ENCODE data around the gene TTPAL. TPM values are rescaled to one million over a fixed set of nuclear protein-coding genes. Genes with fewer than 3 reads are reported as not detected.

Gene TTPAL
- total and polyA plus RNA-seq, 8 donors, result 2.1 to 18.3 (median 4.8) TPM

DNA sequence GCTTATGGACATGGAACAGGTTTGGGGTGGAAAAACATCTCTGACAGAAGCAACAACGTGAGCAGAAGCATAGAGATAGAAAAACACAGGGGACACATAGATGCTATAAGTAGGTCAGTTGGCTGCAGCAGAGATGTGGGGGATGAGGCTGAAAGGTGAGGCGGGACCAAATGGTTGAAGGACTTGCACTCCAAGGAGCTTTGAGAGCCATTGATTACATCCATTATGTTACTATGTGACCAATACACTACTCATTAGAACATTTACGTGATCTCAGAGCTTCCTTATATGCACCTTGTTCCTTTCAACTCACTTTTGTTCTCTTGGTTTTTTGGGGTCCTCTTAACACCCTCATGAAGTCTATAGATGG is 47.9 kb upstream of the TTPAL start:
- H3K27ac ChIP-seq, result no peak overlapping the region
- WGBS, 5 donors, result 86 to 94% (median 93%) methylated on average over 3 of the region's 3 CpGs
- DNase-seq, result no peak

DNA sequence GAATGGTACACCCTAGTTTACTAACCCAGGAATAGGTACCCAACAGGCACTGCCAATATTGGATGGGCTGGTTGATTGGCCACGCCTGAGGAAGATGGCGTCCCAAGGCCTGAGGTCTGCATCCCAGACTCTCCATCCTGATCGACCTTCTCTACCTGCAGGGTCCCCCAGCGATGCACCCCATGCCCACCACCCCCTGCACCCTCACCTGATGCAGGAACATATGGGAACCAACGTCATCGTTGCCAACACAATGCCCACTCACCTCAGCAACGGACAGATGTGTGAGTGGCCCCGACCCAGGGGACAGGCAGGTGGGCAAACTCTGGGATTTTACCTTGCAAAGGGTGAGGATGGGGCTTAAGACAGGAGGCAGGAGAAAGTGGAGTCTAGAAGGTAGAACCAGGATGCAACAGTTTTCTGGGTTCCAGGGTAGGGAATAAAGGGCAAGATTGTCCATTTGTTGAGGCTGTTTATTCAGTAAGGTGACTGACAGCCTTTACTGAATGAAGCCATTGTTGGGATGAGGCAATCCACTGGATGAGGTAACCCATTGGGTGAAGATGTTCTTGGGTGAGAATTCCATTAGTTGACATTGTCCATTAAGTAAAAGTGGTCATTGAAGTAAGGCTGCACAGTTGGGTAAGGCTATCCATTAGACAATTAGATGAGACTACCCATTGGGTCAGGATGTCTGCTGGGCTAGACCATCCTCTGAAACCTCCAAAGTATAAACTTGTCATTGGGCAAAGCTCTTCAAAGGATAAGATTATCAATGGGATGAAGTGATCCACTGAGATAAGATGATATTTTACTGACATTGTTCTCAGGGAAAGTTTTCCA is 47.3 kb upstream of the TTPAL start:
- 91 to 95% (median 93%) methylated on average over 8 of the region's 8 CpGs for WGBS, 5 donors
- H3K27me3 ChIP-seq, result peaks cover 0 to 33% (median 0%) of the 10 kb centered on the region in 3 donors
- TF ChIP-seq POLR2A (IDR thresholded peaks at IDR 0.05) (no peak), EP300 (IDR thresholded peaks at IDR 0.05) (no peak), POLR2AphosphoS5 (IDR thresholded peaks at IDR 0.05) (no peak), CTCF (IDR thresholded peaks at IDR 0.05) (no peak)
- no peak for DNase-seq
- no peak overlapping the region for H3K4me3 ChIP-seq
- intact Hi-C loops (cut with DNase I; ENCODE audit: low total_unique reads), result no loop called here
- H3K27ac ChIP-seq, result no peak overlapping the region
- H3K4me1 ChIP-seq, result no peaks in the 10 kb centered on the region
- H3K36me3 ChIP-seq, result peaks cover 0 to 47% (median 32%) of the 10 kb centered on the region in 4 donors
- H3K9me3 ChIP-seq, result no peaks in the 10 kb centered on the region

More for the DNA sequence above, 47.9 kb upstream of the TTPAL start:
- Histone ChIP-seq H3K9me3 (no peaks in the 10 kb centered on the region), H3K4me3 (no peak overlapping the region), H3K36me3 (peaks cover 0 to 48% (median 34%) of the 10 kb centered on the region in 4 donors), H3K27me3 (peaks cover 0 to 33% (median 0%) of the 10 kb centered on the region in 3 donors), H3K4me1 (no peaks in the 10 kb centered on the region)
- intact Hi-C loops (cut with DNase I; ENCODE audit: low total_unique reads), result no loop called here
- TF ChIP-seq EP300 (IDR thresholded peaks at IDR 0.05) (no peak), CTCF (IDR thresholded peaks at IDR 0.05) (no peak), POLR2A (IDR thresholded peaks at IDR 0.05) (no peak), POLR2AphosphoS5 (IDR thresholded peaks at IDR 0.05) (no peak)

GRCh38 chr20:44429017-44429339 is 46.7 kb upstream of the TTPAL start:
- H3K27ac ChIP-seq, result no peak overlapping the region
- no peak for DNase-seq
- no peaks in the 10 kb centered on the region for H3K9me3 ChIP-seq

More at GRCh38 chr20:44429017-44429339, 46.7 kb upstream of the TTPAL start:
- TF ChIP-seq POLR2A (IDR thresholded peaks at IDR 0.05), result no peak
- TF ChIP-seq POLR2AphosphoS5 (IDR thresholded peaks at IDR 0.05), result no peak
- TF ChIP-seq CTCF (IDR thresholded peaks at IDR 0.05), result no peak
- no peak for TF ChIP-seq EP300 (IDR thresholded peaks at IDR 0.05)
- Histone ChIP-seq H3K4me1 (no peaks in the 10 kb centered on the region), H3K4me3 (no peak overlapping the region), H3K36me3 (peaks cover 0 to 42% (median 26%) of the 10 kb centered on the region in 4 donors), H3K27me3 (peaks cover 0 to 31% (median 0%) of the 10 kb centered on the region in 3 donors)
- intact Hi-C loops (cut with DNase I; ENCODE audit: low total_unique reads), result no loop called here
- WGBS, 5 donors, result 80 to 97% (median 93%) methylated on average over 2 of the region's 2 CpGs
